Stimulated activated CD4-positive, alpha-beta T cell treated with anti-CD3 and anti-CD28 coated beads, Interleukin-12 subunit alpha, Interleukin-12 subunit beta, amount 100 ng/mL, for 48 hours (primary cell): ENCODE data around the gene CABP2.
"Not testable (repeated sequence)": the region's sequence is repeated elsewhere in the genome, so short reads cannot be mapped to it uniquely, and the experiment has no call there.

Experiments used
- DNase-seq, 3 donors: peaks; one replicate each; pipeline ENCODE4 v3.0.0-alpha.2; 2020; ENCODE audit warnings: low read depth in 2 of 3, low spot score in 1 of 3

Gene CABP2

DNA sequence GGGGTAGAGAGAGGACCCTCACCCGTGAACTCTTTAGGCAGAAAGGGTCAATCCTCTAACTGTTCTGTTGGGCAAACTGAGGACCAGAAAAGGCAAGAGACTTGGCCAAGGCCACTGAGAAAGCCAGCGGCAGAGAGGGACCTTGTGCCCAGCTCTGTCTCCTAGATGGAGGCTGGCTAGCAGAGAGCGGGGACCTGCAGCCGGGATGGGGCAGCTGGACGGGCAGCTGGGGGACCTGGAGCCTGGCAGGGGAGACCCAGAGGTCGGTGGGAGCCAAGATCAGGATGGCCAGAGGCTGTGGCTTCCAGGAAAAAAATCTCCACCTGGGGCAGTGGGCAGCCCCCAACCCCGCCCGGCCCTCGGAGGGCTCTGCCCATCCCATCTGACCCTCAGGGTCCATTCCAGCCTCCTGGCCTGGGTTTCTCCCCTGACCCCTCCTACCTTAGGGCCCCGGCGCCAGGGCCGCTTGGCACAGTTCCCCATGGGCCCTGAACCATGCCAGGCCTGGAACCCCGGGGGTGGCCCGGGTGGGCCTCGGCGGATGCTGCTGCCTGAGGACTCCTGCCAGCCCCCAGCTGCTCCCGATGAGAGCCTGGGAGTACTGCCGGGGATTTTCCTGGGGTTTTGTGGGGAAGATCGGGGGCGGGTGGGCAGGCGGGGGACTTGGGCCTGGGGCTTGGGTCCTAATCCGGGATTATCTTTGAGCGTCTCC lies at the start of gene CABP2:
CABP2 (minus strand) TSS at position 603 of the 712 bp plus-strand sequence; CDS start at position 483, 120 bp downstream.
- no peak for DNase-seq

DNA sequence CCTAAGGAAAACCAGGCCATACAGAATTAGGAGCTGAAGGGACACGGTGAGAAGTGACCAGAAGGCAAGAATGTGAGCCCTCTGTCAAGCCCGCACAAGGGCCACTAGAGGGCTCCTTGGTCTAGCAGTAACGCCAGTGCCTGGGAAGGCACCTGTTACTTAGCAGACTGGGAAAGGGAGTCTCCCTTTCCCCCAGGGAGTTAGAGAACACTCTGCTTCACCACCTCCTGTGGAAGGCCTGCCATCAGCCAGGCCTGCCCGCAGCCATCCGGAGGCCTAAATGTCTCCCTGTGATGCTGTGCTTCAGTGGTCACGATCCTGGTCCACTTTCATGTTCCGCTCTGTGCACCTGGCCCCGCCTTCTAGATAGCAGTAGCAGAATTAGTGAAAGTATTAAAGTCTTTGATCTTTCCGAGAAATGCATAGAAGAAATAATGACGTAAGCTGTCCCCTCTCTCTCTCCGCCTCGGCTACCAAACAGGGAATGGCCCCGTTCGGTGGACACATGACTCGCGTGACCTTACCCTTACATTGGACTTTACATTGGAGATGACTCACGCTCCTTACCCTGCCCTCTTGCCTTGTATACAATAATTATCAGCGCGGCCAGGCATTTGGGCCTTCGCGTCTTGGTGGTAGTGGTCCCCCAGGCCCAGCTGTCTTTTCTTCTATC lies 49.6 kb upstream of the CABP2 start:
- peak in 1 of 3 donors; percentile 12 for DNase-seq

DNA sequence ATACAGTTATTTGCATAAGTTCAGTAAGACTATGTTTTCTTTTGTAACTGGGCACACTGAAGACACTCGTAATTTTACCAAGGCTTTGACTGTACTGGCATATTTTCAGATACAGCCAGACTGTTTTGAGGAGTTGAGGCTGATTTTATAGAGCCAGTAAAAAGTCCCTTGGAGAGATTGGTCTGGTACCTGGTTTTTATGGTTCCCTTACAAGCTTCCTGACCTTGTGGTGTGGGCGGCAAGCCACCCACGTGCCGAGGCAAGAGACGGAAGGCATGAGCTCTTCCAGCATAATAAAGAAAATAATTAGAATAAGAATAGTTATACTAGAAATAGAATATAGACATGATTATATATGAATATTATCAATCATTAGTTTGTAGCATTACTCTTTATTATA lies 49.1 kb upstream of the CABP2 start:
- no peak for DNase-seq

DNA sequence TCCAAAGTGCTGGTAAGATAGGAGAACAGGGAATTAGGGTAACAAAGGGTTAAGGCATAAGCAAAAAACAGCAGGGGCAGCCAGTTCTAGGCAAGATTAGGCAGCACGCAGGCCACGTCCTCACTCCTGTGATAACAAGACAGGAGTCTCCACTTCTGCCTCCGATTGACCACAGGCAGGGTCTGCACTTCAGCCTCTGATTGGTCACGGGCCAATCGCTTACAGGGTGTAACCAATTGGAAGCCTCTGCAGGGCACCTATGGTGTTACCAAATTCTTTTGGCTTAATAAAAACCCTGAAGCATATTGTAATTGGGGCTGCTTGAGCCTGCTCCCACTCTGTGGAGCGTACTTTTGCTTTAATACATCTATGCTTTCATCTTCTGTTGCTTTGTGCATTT lies 48.2 kb upstream of the CABP2 start:
- no peak for DNase-seq

DNA sequence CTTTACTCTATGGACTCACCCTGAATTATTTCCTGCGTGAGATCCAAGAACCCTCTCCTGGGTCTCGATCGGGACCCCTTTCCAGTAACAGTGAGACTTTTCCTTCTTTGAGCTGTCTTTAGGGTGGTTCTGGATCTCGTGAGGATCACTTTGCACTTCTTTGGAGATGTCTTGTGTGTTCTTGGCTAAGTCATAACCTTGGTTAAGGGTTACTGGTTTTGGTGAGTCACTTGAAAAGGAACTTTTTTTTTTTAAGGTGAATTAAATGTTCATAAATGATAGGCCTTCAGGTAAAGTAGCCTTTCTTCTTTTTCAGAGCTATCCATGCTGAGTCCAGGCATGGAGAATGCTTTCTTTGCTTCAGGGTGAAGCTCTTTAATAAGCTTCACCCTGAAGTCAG lies 41.0 kb upstream of the CABP2 start:
- no peak for DNase-seq

DNA sequence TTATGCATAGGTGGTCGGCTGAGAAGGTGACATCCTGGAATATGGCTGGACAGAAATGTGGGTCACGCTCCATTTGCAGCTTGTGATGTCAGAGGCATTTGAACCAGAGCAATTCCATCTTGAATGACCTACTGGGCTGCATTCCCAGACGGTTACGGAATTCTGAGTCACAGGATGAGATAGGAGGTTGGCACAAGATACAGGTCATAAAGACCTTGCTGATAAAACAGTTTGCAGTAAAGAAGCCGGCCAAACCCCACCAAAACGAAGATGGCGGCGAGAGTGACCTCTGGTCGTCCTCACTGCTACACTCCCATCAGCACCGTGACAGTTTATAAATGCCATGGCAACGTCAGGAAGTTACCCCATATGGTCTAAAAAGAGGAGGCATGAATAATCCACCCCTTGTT lies 40.5 kb upstream of the CABP2 start:
- DNase-seq, result not testable (repeated sequence)

DNA sequence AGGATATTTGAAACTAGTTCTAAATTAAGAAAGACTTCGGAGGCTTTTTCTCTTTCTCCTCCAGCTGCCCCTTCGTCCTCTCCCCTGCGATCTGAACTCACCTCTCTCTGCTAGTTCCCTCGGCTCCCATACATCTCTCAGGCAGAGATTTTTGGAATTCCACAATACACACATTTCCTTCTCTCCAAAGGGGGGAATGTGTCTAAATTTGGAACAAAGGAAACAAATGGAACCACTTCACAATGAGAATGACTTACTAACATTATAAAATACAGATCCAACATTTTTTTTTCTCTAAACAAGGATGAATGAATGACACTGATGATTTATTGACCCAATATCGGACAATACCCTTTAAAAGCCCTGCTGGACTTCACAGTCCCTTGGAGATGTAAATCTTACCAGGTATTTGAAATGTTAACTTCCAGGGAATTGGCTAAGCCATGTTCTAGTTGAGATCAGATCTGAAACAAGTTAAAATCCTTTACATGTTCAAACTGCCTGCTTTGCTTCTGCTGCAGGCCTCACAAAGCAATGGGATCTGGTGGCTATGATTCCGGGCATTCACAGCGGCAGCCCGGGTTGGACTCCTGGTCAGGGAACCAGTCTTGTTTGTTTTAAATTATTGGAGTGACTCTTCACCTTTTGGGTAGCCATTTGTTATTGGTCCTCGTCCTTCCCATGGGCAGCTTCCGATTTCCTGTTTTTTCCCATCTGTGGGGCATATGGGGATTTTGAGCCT lies 39.9 kb upstream of the CABP2 start:
- DNase-seq, result no peak

DNA sequence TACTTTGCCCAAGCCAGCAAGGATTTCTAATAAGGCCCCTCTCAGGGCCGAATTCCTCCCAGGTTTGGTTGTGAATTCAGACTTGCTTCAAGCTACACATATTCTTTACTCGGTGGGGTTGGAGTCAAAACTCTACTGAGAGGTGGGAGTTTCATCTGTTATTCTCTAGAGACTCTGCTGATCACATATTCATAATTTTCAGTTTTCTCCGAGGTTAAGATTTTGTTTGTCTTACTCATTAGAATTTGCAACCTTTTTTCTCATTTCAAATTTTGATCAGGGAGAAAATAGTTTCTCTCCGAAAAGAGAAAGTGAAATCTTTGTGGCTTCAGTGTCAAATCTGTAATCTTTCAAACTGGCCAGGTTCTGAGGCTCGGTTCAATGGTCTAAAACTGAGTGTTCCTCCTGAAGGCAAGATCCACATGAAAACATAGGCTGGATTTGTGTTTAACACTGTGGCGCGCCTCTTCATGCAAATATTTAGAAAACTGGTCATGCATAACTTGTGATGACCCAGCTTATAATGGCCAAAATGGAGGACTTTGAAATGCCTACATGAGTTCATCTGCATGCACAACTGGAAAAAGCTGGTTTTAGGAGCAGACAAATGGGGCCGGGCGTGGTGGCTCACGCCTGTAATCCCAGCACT lies 38.8 kb upstream of the CABP2 start:
- DNase-seq, result no peak

DNA sequence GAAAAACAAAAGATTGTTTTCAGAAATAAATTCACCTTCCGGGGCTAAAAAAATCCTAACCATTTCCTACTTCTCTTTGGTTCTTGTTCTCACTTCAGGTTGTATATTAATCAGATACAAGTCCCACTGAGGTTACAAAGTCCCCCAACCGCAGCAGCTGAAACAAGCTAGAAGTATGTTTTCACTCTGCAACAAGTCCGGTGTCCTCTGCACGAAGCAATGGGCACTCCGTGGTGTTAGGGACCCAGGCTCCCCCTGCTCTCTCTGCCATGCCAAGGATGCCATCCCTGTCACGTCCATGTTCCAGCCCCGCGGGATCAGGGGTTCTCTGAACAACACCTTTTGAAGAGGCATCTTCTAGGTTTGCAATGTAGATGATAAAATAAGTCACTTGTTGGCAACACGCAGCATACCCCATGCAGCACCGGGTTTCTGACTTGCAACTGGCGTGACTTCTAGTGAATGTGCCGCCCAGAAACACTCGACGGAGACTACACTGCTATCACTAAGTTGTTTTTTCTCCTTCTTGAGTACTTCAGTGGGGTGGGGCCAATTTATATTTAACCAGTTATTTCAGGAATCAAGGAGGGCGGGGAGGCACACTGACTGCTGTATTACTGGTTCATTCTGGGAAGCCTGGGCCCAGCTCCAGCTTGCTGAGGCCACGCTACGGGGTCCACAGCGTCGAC lies 35.0 kb upstream of the CABP2 start:
- DNase-seq, result no peak

DNA sequence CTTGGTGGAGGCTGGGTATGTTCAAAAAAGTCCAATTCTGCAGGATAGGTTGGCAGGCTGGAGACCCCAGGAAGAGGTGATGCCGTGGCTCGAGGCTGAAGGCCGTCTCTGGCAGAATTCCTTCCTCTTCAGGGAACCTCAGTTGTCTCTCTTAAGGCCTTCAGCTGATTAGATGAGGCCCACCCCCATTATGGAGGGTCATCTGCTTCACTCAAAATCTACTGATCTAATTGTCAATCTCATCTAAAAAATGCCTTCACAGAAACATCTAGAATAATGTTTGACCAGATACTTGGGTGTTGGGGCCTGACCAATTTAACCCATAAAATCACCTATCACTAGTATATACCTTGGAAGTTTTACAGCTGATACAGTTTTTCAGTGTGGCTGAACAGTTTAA lies 33.0 kb upstream of the CABP2 start:
- DNase-seq, result no peak

DNA sequence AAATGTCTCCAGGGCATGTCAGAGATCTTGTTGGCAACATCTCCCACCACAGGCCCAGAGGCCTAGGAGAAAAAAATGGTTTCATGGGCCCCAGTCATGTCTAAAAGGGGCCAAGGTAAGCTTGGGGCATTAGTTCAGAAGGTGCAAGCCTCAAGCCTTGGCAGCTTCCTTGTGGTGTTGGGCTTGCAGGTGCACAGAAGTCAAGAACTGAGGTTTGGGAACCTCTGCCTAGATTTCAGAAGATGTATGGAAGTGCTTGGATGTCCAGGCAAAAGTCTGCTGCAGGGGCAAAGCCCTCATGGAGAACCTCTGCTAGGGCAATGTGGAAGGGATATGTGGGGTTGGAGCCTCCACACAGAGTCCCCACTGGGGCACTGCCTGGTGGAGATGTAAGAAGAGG lies 28.5 kb upstream of the CABP2 start:
- DNase-seq, result not testable (repeated sequence)

DNA sequence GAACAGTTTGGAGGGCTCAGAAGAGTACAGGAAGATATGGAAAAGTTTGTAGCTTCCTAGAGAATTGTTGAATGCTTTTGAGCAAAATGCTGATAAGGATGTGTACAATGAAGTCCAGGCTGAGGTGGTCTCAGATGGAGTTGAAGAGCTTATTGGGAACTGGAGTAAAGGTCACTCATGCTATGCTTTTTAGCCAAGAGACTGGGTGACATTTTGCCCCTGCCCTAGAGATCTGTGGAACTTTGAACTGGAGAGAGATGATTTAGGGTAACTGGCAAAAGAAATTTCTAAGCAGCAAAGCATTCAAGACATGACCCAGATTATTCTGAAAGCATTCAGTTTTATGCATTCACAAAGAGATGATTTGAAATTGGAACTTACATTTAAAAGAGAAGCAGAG lies 27.9 kb upstream of the CABP2 start:
- DNase-seq, result no peak

DNA sequence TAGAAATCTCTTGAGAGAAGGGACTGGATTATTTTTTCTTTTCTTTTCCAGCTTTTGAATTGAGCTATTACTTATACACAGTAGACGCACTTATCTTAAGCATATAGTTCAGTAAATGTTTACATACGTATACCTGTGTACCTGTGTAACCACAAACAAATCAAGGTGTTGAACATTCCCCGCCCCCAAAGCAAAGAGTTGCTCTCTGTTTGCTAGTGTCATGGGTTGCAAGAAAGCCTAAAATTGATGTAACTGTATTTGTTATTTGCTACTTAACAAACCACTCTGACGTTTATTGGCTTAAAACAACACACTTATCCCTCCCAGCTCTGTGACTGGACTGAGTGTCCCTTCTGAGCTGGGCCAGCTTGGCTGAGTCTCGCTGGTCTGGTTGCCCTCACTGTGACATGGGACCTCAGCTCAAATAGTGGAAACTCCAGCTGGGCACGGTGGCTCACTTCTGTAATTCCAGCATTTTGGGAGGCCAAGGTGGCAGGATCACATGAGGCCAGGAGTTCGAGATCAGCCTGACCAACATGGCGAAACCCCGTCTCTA lies 25.4 kb upstream of the CABP2 start:
- DNase-seq, result no peak

DNA sequence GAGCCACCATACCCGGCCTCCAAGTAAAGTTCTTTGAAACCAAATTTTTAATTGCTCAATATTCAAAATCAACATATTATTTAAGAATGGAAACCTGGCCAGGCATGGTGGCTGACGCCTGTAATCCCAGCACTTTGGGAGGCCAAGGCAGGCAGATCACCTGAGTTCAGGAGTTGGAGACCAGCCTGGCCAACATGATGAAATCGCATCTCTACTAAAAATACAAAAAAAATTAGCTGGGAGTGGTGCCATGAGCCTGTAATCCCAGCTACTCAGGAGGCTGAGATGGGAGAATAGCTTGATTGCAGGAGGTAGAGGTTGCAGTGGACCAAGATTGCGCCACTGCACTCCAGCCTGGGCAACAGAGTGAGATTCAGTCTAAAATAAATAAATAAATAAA lies 24.9 kb upstream of the CABP2 start:
- not testable (repeated sequence) for DNase-seq

DNA sequence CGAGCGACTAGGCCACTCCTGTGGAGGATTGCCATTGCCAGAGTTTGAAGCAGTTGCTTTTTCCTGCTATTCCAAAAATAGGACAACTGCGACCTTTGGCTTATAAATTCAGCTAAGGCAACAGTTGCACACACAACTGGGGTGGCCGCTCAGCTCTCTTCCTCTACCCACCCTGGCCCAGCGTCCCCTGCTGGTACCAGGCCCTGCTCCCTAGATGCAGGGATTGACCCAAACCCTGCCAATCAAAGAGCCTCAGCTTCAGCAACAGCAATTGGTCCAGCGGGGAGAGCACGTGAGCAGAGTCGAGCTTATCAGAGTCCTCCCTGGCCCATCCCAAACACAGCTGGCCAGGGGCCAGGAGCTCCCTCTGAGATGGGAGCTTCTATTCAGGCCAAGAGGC lies 22.0 kb upstream of the CABP2 start:
- DNase-seq, result no peak

DNA sequence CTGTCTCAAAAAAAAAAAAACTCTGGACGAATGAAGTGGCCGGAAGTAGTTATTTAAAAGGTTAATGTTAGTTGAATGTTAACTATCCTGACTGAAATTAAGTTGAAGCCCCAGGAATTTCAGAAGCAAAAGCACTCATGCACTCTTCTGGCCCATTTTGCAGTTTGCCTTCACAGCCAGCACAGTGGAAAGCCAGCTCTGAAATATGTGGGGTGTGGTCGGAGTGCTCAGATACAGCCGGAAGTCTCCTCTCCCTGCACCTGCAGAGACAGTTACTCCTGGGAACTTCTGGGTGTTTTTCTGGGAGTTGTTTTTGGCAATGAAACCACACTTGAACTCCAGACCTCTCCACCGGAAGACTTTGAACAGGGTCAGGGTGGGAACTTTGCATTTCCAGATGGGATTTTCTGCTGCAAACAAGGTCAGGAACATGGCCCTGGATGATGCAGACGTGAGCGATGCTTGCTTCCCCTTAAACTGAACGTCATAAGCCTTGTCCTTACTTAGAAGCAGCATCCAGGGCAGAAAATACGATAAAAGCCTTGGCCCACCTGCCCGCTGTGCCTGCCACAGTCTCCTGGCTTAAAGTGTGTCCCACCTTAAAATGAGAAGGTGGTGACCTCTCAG lies 21.5 kb upstream of the CABP2 start:
- no peak for DNase-seq

DNA sequence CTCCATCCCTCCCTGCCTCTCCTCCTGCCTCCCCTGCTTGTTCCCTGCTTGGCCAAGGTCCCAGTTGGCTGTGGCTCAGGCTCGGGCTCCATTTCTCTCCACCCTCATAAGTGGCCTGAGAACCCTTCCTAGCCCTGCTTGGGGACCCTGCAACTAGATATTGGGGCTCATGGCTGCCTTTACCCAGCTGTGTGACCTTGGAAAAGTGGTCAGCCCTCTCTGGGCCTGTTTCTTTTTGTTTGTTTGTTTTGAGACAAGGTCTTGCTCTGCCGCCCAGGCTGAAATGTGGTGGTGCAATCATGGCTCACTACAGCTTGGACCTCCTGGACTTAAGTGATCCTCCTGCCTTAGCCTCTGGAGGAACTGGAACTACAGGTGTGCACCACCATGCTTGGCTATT lies 20.3 kb upstream of the CABP2 start:
- DNase-seq, result no peak

DNA sequence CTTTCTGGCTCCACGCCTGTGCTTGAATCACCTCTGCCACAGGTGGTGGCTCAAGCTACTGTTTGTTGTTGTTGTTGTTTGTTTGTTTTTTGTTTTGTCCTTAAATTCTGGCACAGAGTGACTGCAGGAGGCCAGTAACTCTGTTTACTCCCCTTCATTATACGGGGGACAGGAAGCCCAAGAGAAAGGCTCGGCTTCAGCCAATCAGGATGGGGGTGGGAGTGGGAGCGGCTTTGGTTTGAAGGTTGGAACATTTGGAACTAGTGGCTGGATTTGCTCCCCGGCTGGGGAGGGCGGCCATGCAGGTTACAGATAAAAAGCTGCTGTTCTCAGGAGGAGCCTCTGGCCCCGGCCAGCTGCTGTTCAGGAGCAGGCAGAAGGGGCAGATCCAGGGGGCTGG lies 19.7 kb upstream of the CABP2 start:
- no peak for DNase-seq

DNA sequence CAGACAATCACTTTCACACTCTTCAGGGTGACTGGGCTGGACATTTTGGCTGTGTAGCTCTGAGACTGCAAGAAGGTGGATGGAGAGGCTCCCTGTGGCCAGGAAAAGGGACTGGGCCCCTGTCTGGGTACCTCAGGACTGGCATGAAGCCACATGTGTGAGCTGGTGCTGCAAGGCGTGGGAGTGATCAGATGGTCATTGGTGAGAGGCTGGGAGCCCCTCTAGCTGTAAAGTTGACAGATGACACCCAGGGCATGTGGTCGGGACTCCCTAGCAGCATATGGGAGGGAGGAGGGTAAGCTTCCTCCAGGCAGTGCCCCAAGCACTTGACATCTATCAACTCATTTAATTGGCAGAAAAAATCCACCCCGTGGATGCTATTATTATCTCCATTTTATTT lies 18.9 kb upstream of the CABP2 start:
- DNase-seq, result no peak

DNA sequence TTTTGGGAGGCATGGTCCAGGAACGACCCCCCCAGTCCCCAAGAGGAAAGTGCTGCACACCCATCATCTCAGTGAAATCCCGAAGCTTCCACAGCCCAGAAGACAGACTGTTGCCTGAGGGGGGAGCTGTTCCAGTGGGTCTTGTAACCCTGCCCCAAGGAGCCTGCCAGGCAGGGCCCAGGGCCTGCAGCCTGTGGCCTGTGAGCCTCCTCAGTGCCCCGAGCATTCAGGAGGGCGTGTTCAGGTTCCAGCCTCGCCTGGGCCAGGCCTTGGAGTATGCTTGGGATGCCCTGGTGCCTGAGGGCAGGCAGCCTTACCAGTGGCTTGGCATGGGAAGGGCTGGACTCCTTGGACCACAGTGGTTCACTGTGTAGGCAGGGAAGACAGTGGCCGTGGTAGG lies 18.0 kb upstream of the CABP2 start:
- DNase-seq, result no peak
